ENCODE measurements around the gene PRDX3.
A peak's percentile ranks its signal among the peaks of the same experiment; 100 is the strongest.

Gene PRDX3

DNA sequence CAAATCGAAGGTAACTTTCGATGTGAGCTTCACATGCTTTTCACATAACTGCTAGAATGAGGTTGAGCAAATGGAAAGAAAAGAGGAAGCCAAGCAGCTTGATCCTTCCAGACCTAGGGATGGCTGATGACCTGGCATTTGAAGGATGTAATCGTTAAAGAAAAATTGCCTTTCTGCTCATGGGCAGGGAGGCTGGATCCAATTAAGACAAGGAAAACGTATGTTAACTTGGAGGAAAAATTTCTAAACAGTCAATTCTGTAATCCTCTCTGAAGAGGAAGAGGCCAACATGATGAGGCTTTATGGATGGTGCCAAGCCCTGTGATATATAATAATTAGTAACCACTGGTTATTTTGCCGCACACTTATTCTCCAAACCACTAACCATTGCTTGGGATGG is 41.3 kb upstream of the PRDX3 start:
- no peak overlapping the region for H3K27ac ChIP-seq
- TF ChIP-seq, protein P1, sequence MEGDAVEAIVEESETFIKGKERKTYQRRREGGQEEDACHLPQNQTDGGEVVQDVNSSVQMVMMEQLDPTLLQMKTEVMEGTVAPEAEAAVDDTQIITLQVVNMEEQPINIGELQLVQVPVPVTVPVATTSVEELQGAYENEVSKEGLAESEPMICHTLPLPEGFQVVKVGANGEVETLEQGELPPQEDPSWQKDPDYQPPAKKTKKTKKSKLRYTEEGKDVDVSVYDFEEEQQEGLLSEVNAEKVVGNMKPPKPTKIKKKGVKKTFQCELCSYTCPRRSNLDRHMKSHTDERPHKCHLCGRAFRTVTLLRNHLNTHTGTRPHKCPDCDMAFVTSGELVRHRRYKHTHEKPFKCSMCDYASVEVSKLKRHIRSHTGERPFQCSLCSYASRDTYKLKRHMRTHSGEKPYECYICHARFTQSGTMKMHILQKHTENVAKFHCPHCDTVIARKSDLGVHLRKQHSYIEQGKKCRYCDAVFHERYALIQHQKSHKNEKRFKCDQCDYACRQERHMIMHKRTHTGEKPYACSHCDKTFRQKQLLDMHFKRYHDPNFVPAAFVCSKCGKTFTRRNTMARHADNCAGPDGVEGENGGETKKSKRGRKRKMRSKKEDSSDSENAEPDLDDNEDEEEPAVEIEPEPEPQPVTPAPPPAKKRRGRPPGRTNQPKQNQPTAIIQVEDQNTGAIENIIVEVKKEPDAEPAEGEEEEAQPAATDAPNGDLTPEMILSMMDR (conservative IDR thresholded peaks at IDR 0.05): no peak

DNA sequence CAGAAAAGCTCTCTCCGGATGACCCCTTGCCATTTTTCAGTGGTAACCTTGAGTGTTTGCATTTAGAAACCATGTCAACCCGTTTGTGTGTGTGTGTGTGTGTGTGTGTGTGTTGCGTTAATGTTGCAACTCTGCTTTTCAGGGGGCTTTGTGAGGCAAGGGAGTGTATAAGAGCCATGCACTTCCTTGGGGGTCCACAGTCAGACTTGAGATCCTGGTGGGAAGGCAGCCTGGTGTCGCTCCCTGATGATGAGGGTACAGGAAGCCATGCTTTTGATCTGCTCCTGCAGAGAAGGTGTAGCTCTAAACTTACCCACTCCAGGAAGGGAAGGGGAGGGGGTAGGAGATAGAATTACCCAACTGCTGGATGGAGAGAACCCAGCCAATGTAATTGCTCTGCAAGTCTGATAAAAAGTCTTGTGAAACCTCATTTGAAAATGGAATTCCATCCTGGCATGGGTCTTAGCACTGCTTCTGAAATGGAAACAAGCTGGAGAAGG is 39.4 kb upstream of the PRDX3 start:
- TF ChIP-seq, protein P1 (conservative IDR thresholded peaks at IDR 0.05): no peak
- H3K27ac ChIP-seq: no peak overlapping the region

GRCh38 chr10:119217401-119217800 is 38.8 kb upstream of the PRDX3 start:
- TF ChIP-seq, protein P1 (conservative IDR thresholded peaks at IDR 0.05): no peak
- H3K27ac ChIP-seq: no peak overlapping the region

DNA sequence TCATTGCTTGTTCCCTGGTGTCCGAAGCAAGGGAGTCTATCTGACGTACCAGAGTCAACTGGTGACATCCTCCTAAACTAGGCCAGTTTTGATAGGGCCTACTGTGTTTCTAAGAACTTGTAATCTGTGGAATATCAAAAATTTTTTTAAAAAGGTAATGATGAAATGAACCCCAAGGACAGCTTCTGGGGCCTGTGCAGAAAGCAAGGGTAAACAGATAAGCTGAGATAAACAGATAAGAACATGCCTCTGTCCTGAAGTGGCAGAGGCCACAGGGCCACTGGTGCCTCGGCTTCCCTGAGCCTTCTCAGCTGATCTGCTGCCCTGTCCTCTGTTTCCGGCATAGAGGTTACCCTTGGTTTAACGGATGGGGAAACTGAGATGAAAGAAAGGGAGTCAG is 37.5 kb upstream of the PRDX3 start:
- H3K27ac ChIP-seq: no peak overlapping the region
- TF ChIP-seq, protein P1 (conservative IDR thresholded peaks at IDR 0.05): no peak

DNA sequence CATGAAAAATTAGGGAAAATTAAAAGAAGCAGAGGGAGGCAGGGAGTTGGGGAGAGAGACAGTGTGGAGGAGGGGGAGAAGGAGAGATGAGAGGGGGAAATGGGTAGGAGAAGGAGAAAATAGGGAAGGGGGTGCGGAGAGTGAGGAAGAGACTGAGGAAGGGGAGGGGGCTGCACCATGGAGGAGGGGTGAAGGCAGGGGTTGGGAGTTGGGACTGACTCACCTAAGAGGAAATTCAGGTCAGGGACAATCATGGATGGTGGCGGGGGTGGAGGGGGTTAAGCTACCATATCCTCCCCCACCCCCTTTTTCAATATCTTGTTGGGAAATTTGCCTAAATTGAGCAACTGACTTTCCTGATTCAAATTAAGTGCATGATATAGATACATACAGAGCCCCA is 36.8 kb upstream of the PRDX3 start:
- no peak overlapping the region for H3K27ac ChIP-seq
- TF ChIP-seq, protein P1 (conservative IDR thresholded peaks at IDR 0.05): no peak

DNA sequence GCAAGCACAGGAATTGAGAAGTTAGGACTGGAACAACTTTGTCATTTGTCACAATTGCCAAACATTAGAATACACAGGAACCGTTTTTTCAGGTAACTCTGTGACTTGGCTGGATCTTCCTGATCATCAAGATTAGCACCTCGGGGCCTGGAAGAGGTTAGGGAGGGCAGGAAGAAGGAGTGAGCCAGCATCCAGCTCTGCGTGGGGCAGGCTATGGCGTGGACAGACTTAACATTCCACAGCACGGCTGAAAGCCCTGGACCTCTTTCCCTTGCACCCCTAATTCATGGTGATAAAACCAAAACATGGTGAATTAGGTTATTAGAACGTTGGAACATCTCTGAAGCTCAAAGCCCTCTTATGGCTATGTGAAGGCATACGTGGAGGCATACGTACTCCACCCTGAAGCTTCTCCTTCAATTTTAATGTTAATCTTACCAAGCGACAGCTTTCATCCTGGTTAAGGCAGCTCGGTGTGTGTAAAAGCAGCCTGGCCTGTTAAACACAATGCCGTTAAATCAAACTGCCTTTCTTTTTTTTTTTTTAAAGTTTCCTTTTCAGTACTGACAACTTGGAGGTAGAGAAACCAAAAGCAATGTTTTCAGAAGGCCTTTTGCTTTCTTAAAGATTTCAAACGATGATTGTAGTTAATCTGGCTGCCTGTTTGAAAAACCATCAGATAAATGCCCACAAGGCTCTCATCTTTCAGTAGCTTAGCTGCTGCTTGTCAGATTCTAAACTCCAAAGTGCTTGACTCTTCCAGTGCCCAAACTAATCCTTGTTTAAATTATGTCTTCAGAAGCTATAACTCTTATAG is 33.2 kb upstream of the PRDX3 start:
- TF ChIP-seq, protein P1 (conservative IDR thresholded peaks at IDR 0.05): no peak
- peak overlapping the region; percentile 71 for H3K27ac ChIP-seq

DNA sequence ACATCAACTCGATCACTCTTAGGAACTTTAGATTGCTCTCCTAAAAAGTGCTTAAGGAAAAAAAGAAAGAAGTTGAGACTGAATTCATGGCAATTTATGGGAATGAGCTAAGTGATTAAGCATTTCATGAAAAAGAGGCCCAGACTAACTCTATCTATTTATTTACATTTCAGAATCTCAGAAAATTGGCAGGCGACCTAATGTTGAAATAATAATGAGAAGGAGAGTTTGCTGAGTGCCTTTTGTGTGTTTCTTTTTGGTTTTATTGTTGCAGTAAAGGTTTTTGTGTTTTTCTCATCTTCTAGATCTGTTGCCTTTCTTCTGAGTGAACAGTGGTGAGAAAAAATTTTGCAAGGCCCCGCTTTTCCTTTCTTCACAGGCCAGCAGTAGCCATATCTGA is 32.6 kb upstream of the PRDX3 start:
- peak overlapping the region; percentile 71 for H3K27ac ChIP-seq
- TF ChIP-seq, protein P1 (conservative IDR thresholded peaks at IDR 0.05): no peak

Measured in VCaP (cell line).